A673 (cell line): ENCODE data around the gene DOCK4.

Experiments used
- CTCF ChIP-seq: fragments of 300-800, 200-600 bp; sonication (generic); conservative IDR thresholded peaks from 2 replicates; pipeline ENCODE4 v1.5.1; 2017; ENCODE audit warnings: low read depth, mild to moderate bottlenecking, antibody characterized with exemption, low read length, moderate library complexity, mixed read lengths
- EZH2 ChIP-seq: fragments of 200-600 bp; sonication (generic); IDR thresholded peaks from 2 replicates; pipeline ENCODE4 v1.6.1; 2017; ENCODE audit warnings: borderline replicate concordance, low read depth, mild to moderate bottlenecking, mixed read lengths, antibody characterized with exemption, low read length; ENCODE audit not compliant: poor library complexity, severe bottlenecking

GRCh38 chr7:112068967-112069366 lies 137.2 kb downstream of the DOCK4 start:
- TF ChIP-seq EZH2 (no peak), CTCF (no peak)
